H9 (cell line): Measurements from ENCODE around the gene SLC9B1. TPM values are rescaled to one million over a fixed set of nuclear protein-coding genes. Genes with fewer than 3 reads are reported as not detected.

Experiments
- DNase-seq: peaks from one replicate; pipeline ENCODE4 v3.0.0-alpha.2; 2017
- H2AFZ ChIP-seq: one replicate; pipeline ENCODE4 v1.6.1; 2013; ENCODE audit warnings: mild to moderate bottlenecking, low read length, control low read depth, moderate library complexity
- H2AK5ac ChIP-seq: 2 replicates; pipeline ENCODE4 v1.6.1; 2013; ENCODE audit warnings: low read length, control low read depth, mixed read lengths; ENCODE audit not compliant: insufficient read length
- H2BK120ac ChIP-seq: one replicate; pipeline ENCODE4 v1.6.1; 2013; ENCODE audit warnings: low read depth, mild to moderate bottlenecking, low read length, control low read depth, inconsistent platforms; ENCODE audit not compliant: poor library complexity, severe bottlenecking
- H2BK12ac ChIP-seq: 2 replicates; pipeline ENCODE4 v1.6.1; 2013; ENCODE audit warnings: low read length, control low read depth, mixed read lengths, low read depth; ENCODE audit not compliant: insufficient read length
- H2BK15ac ChIP-seq: 2 replicates; pipeline ENCODE4 v1.6.1; 2013; ENCODE audit warnings: low read depth, low read length, control low read depth
- H2BK20ac ChIP-seq: one replicate; pipeline ENCODE4 v1.6.1; 2013; ENCODE audit warnings: low read depth, mild to moderate bottlenecking, low read length, control low read depth, inconsistent platforms; ENCODE audit not compliant: poor library complexity, severe bottlenecking
- H2BK5ac ChIP-seq: 2 replicates; pipeline ENCODE4 v1.6.1; 2013; ENCODE audit warnings: low read length, control low read depth, mixed read lengths; ENCODE audit not compliant: insufficient read length
- H3K14ac ChIP-seq: 2 replicates; pipeline ENCODE4 v1.6.1; 2013; ENCODE audit warnings: low read length, control low read depth; ENCODE audit not compliant: insufficient read depth
- H3K18ac ChIP-seq: 2 replicates; pipeline ENCODE4 v1.6.1; 2013; ENCODE audit warnings: low read depth, mild to moderate bottlenecking, mixed read lengths, low read length, control low read depth; ENCODE audit not compliant: insufficient read length
- H3K23ac ChIP-seq: 2 replicates; pipeline ENCODE4 v1.6.1; 2013; ENCODE audit warnings: low read length, control low read depth, mixed read lengths, low read depth; ENCODE audit not compliant: insufficient read length
- H3K23me2 ChIP-seq: 2 replicates; pipeline ENCODE4 v1.6.1; 2013; ENCODE audit warnings: low read depth, mild to moderate bottlenecking, mixed read lengths, low read length, control low read depth; ENCODE audit not compliant: insufficient read length, poor library complexity, severe bottlenecking
- H3K27ac ChIP-seq: 2 replicates; pipeline ENCODE4 v1.5.1; 2013; ENCODE audit warnings: low read length, control low read depth, mixed read lengths, low read depth; ENCODE audit not compliant: insufficient read length
- H3K27me3 ChIP-seq: 2 replicates; pipeline ENCODE4 v1.6.1; 2013; ENCODE audit warnings: low read length, control low read depth, inconsistent platforms; ENCODE audit not compliant: insufficient read depth
- H3K4ac ChIP-seq: 2 replicates; pipeline ENCODE4 v1.6.1; 2013; ENCODE audit warnings: low read depth, mild to moderate bottlenecking, control low read depth, inconsistent platforms, low read length, moderate library complexity
- H3K4me1 ChIP-seq: 2 replicates; pipeline ENCODE4 v1.6.1; 2013; ENCODE audit warnings: low read length, control low read depth, inconsistent platforms; ENCODE audit not compliant: insufficient read depth
- H3K4me2 ChIP-seq: 2 replicates; pipeline ENCODE4 v1.6.1; 2013; ENCODE audit warnings: low read length, control low read depth, mixed read lengths; ENCODE audit not compliant: insufficient read length, insufficient read depth
- H3K56ac ChIP-seq: 2 replicates; pipeline ENCODE4 v1.6.1; 2013; ENCODE audit warnings: low read depth, mild to moderate bottlenecking, mixed read lengths, low read length, control low read depth; ENCODE audit not compliant: insufficient read length
- H3K79me1 ChIP-seq: 2 replicates; pipeline ENCODE4 v1.6.1; 2013; ENCODE audit warnings: low read depth, mild to moderate bottlenecking, moderate library complexity, low read length, control low read depth, inconsistent platforms; ENCODE audit not compliant: insufficient read depth, poor library complexity, severe bottlenecking
- H3K79me2 ChIP-seq: 2 replicates; pipeline ENCODE4 v1.6.1; 2013; ENCODE audit warnings: low read length, control low read depth, inconsistent platforms; ENCODE audit not compliant: insufficient read depth
- H3K9ac ChIP-seq: 2 replicates; pipeline ENCODE4 v1.6.1; 2013; ENCODE audit warnings: low read length, control low read depth, mixed read lengths; ENCODE audit not compliant: insufficient read length; ENCODE audit errors: extremely low read depth
- H3K9me3 ChIP-seq: one replicate; pipeline ENCODE4 v1.6.1; 2013; ENCODE audit warnings: low read depth, low read length, inconsistent platforms; ENCODE audit not compliant: control insufficient read depth
- H3T11ph ChIP-seq: one replicate; pipeline ENCODE4 v1.6.1; 2013; ENCODE audit warnings: mild to moderate bottlenecking, low read length, control low read depth, inconsistent platforms
- H4K20me1 ChIP-seq: one replicate; pipeline ENCODE4 v1.6.1; 2013; ENCODE audit not compliant: control insufficient read depth, insufficient read length, insufficient read depth
- H4K5ac ChIP-seq: 2 replicates; pipeline ENCODE4 v1.6.1; 2013; ENCODE audit warnings: low read depth, mild to moderate bottlenecking, mixed read lengths, low read length, control low read depth; ENCODE audit not compliant: insufficient read length
- H4K8ac ChIP-seq: replicated peaks from 2 replicates; pipeline ENCODE4 v1.6.1; 2013; ENCODE audit warnings: low read length, control low read depth, mixed read lengths, low read depth; ENCODE audit not compliant: insufficient read length
- H4K91ac ChIP-seq: 2 replicates; pipeline ENCODE4 v1.6.1; 2013; ENCODE audit warnings: low read depth, mild to moderate bottlenecking, moderate library complexity, mixed read lengths, low read length, control low read depth; ENCODE audit not compliant: insufficient read length
- H3K27ac Mint-ChIP-seq, 3 experiments: 2 replicates in 2 of 3; 3 replicates in 1 of 3; pipeline ENCODE4 v1.8.0; 2020 to 2021; ENCODE audit warnings: mixed read lengths in 3 of 3, mild to moderate bottlenecking in 1 of 3, moderate library complexity in 1 of 3
- H3K27me3 Mint-ChIP-seq: 2 replicates; pipeline ENCODE4 v1.8.0; 2021; ENCODE audit warnings: low read depth, mild to moderate bottlenecking, moderate library complexity, mixed read lengths
- H3K36me3 Mint-ChIP-seq, 3 experiments: 2 replicates in 2 of 3; 3 replicates in 1 of 3; pipeline ENCODE4 v1.8.0; 2020 to 2021; ENCODE audit warnings: low read depth in 3 of 3, mixed read lengths in 3 of 3; ENCODE audit not compliant: insufficient read depth in 1 of 3
- H3K4me1 Mint-ChIP-seq, 2 experiments: 2 replicates each; pipeline ENCODE4 v1.8.0; 2020; ENCODE audit warnings: mixed read lengths in 2 of 2
- H3K4me3 Mint-ChIP-seq, 2 experiments: 2 replicates in 1 of 2; 3 replicates in 1 of 2; pipeline ENCODE4 v1.8.0; 2020 to 2021; ENCODE audit warnings: mild to moderate bottlenecking in 2 of 2, mixed read lengths in 2 of 2, moderate library complexity in 1 of 2
- H3K9me3 Mint-ChIP-seq, 2 experiments: 2 replicates in 1 of 2; 3 replicates in 1 of 2; pipeline ENCODE4 v1.8.0; 2020; ENCODE audit warnings: mild to moderate bottlenecking in 2 of 2, mixed read lengths in 2 of 2, moderate library complexity in 1 of 2
- WGBS: extraction: QIAGEN DNeasy Blood & Tissue Kit; methylation state at CpG from one replicate; pipeline ENCODE4 v1.1.7; 2013; ENCODE audit warnings: missing lambda C conversion rate, low lambda C conversion rate, mixed read lengths; ENCODE audit not compliant: insufficient read length; ENCODE audit errors: extremely low coverage; 5-methylcytosine and 5-hydroxymethylcytosine counted together
- total RNA-seq: library from RNA; stranded (reverse); gene quantifications from 2 replicates; pipeline ENCODE4 v1.2.1, GENCODE V29; 2021
- TF ChIP-seq, protein P1 (sequence below): fragments of 200-600 bp; sonication (generic); conservative IDR thresholded peaks from 3 replicates; pipeline ENCODE4 v1.8.0; 2021; ENCODE audit warnings: antibody characterized with exemption, mild to moderate bottlenecking

The SLC9B1 gene
- total RNA-seq, 1 experiment from 2014 or later, result 0.59 TPM

DNA sequence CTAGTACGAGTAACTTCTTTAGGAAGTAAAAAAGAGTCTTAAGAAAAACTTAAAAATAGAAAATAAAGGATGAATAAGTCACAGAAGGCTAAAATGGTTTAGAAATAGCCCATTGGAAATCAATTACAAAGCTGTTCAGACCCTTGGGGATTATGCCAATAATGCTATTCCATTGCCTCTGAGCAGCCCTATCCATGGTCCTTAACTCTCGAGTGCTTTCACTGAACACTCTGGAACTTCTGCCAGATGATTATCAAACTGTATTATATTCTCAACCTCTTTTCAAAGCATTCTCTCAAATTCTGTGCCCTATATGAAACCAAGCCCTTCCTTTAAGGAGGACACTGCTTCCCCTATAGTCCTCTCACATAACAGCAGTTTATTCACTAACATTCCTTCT lies 17.0 kb downstream of the SLC9B1 start:
- H3T11ph ChIP-seq, result no peak overlapping the region
- no peak overlapping the region for H3K27ac Mint-ChIP-seq
- WGBS, result no CpG with 5 or more reads among the region's 2 CpGs
- no peak overlapping the region for H3K4ac ChIP-seq
- H3K4me1 Mint-ChIP-seq, result no peaks in the 10 kb centered on the region
- no peaks in the 10 kb centered on the region for H3K79me1 ChIP-seq
- no peak overlapping the region for H2BK5ac ChIP-seq
- H3K27me3 ChIP-seq, result no peaks in the 10 kb centered on the region
- H3K4me3 Mint-ChIP-seq, result no peak overlapping the region
- H3K4me1 ChIP-seq, result no peaks in the 10 kb centered on the region
- no peaks in the 10 kb centered on the region for H4K20me1 ChIP-seq
- H4K8ac ChIP-seq, result no peak overlapping the region
- H3K9ac ChIP-seq, result no peak overlapping the region
- H2AFZ ChIP-seq, result no peak overlapping the region
- H3K18ac ChIP-seq, result no peak overlapping the region
- H3K27ac ChIP-seq, result no peak overlapping the region
- no peak overlapping the region for H4K5ac ChIP-seq
- H2BK15ac ChIP-seq, result no peak overlapping the region
- H3K9me3 Mint-ChIP-seq, result peaks cover 6 to 11% of the 10 kb centered on the region in 2 experiments; a peak in 3 of 5 replicates
- DNase-seq, result no peak
- H2BK120ac ChIP-seq, result no peak overlapping the region
- no peak overlapping the region for H4K91ac ChIP-seq
- no peaks in the 10 kb centered on the region for H3K9me3 ChIP-seq
- H3K23me2 ChIP-seq, result no peaks in the 10 kb centered on the region
- no peak overlapping the region for H3K56ac ChIP-seq
- H2BK12ac ChIP-seq, result no peak overlapping the region
- H3K79me2 ChIP-seq, result no peaks in the 10 kb centered on the region
- no peak overlapping the region for H3K23ac ChIP-seq
- H3K4me2 ChIP-seq, result no peak overlapping the region
- no peak overlapping the region for H3K14ac ChIP-seq
- H2BK20ac ChIP-seq, result no peak overlapping the region
- peaks cover 1% of the 10 kb centered on the region; the same call in 1 of the 2 replicates for H3K27me3 Mint-ChIP-seq
- H3K36me3 Mint-ChIP-seq, result peaks cover 0 to 6% (median 6%) of the 10 kb centered on the region in 3 experiments; a peak in 2 of 7 replicates
- H2AK5ac ChIP-seq, result no peak overlapping the region
- TF ChIP-seq, protein P1, sequence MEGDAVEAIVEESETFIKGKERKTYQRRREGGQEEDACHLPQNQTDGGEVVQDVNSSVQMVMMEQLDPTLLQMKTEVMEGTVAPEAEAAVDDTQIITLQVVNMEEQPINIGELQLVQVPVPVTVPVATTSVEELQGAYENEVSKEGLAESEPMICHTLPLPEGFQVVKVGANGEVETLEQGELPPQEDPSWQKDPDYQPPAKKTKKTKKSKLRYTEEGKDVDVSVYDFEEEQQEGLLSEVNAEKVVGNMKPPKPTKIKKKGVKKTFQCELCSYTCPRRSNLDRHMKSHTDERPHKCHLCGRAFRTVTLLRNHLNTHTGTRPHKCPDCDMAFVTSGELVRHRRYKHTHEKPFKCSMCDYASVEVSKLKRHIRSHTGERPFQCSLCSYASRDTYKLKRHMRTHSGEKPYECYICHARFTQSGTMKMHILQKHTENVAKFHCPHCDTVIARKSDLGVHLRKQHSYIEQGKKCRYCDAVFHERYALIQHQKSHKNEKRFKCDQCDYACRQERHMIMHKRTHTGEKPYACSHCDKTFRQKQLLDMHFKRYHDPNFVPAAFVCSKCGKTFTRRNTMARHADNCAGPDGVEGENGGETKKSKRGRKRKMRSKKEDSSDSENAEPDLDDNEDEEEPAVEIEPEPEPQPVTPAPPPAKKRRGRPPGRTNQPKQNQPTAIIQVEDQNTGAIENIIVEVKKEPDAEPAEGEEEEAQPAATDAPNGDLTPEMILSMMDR, result no peak
